ENCODE data around the gene HOXB3.

HOXB3 gene

GRCh38 chr17:48593126-48593829, 3.2 kb upstream of the HOXB3 start, which contains the start of gene HOXB5 (continued):
- no peak for TF ChIP-seq ZNF585B (tag by site-specific recombination; IDR thresholded peaks at IDR 0.05)
- TF ChIP-seq KLF9 (tag by site-specific recombination; IDR thresholded peaks at IDR 0.05; ENCODE audit: low read depth): no peak
- TF ChIP-seq MZF1 (tag by site-specific recombination; IDR thresholded peaks at IDR 0.05; ENCODE audit: borderline replicate concordance): no peak
- no peak for TF ChIP-seq ZNF114 (tag by site-specific recombination; IDR thresholded peaks at IDR 0.05)
- TF ChIP-seq ZNF433 (tag by site-specific recombination; IDR thresholded peaks at IDR 0.05; ENCODE audit: low read depth): no peak
- TF ChIP-seq ZNF549 (tag by site-specific recombination; IDR thresholded peaks at IDR 0.05): no peak
- no peak for TF ChIP-seq ZNF629 (tag by site-specific recombination; IDR thresholded peaks at IDR 0.05)
- TF ChIP-seq YY1 (tag by site-specific recombination; IDR thresholded peaks at IDR 0.05): 0 out of 2 replicates have a peak, but pooled peaks have one; percentile 35
- no peak for TF ChIP-seq OSR2 (tag by site-specific recombination; IDR thresholded peaks at IDR 0.05)
- TF ChIP-seq ZNF211 (tag by site-specific recombination; IDR thresholded peaks at IDR 0.05; ENCODE audit: low read depth): no peak
- no peak for TF ChIP-seq ZNF621 (tag by site-specific recombination; IDR thresholded peaks at IDR 0.05)
- no peak for TF ChIP-seq CTCF (tag by site-specific recombination; IDR thresholded peaks at IDR 0.05)
- no peak for TF ChIP-seq ZXDB (tag by site-specific recombination; IDR thresholded peaks at IDR 0.05)
- TF ChIP-seq KLF8 (tag by site-specific recombination; IDR thresholded peaks at IDR 0.05): no peak
- TF ChIP-seq ZNF560 (tag by site-specific recombination; IDR thresholded peaks at IDR 0.05; ENCODE audit: borderline replicate concordance): no peak
- TF ChIP-seq BCL11B (tag by site-specific recombination; IDR thresholded peaks at IDR 0.05; ENCODE audit: low read depth): no peak
- no peak for TF ChIP-seq SCRT2 (tag by site-specific recombination; IDR thresholded peaks at IDR 0.05)
- no peak for TF ChIP-seq ZBTB10 (tag by site-specific recombination; IDR thresholded peaks at IDR 0.05)
- TF ChIP-seq TSHZ1 (tag by site-specific recombination; IDR thresholded peaks at IDR 0.05; ENCODE audit: borderline replicate concordance): no peak
- no peak for TF ChIP-seq ZNF623 (tag by site-specific recombination; IDR thresholded peaks at IDR 0.05)
- no peak for TF ChIP-seq ZNF571 (tag by site-specific recombination; IDR thresholded peaks at IDR 0.05)
- TF ChIP-seq MEIS1 (CRISPR knock-in tag; IDR thresholded peaks at IDR 0.05; ENCODE audit: borderline replicate concordance): 0 out of 2 replicates have a peak, but pooled peaks have one; percentile 8
- no peak for TF ChIP-seq ZBTB1 (tag by site-specific recombination; IDR thresholded peaks at IDR 0.05)
- TF ChIP-seq KLF10 (tag by site-specific recombination; IDR thresholded peaks at IDR 0.05): no peak
- TF ChIP-seq ZNF292 (tag by site-specific recombination; IDR thresholded peaks at IDR 0.05; ENCODE audit: borderline replicate concordance, low read depth): no peak
- peak; percentile 58 for TF ChIP-seq ZBTB8A (tag by site-specific recombination; IDR thresholded peaks at IDR 0.05)
- no peak for TF ChIP-seq ZNF416 (tag by site-specific recombination; IDR thresholded peaks at IDR 0.05)
- no peak for TF ChIP-seq ZNF362 (tag by site-specific recombination; IDR thresholded peaks at IDR 0.05)

Measured in HEK293 (cell line).